DMS 273 (cell line): Measurements from ENCODE around the gene COPG1.
"Not testable (repeated sequence)": the region's sequence is repeated elsewhere in the genome, so short reads cannot be mapped to it uniquely, and the experiment has no call there.

Experiments used
- DNase-seq: peaks from one replicate; lab custom pipeline; 2025; ENCODE audit not compliant: unreplicated experiment; lab: John Stamatoyannopoulos, UW

COPG1 gene, protein sequence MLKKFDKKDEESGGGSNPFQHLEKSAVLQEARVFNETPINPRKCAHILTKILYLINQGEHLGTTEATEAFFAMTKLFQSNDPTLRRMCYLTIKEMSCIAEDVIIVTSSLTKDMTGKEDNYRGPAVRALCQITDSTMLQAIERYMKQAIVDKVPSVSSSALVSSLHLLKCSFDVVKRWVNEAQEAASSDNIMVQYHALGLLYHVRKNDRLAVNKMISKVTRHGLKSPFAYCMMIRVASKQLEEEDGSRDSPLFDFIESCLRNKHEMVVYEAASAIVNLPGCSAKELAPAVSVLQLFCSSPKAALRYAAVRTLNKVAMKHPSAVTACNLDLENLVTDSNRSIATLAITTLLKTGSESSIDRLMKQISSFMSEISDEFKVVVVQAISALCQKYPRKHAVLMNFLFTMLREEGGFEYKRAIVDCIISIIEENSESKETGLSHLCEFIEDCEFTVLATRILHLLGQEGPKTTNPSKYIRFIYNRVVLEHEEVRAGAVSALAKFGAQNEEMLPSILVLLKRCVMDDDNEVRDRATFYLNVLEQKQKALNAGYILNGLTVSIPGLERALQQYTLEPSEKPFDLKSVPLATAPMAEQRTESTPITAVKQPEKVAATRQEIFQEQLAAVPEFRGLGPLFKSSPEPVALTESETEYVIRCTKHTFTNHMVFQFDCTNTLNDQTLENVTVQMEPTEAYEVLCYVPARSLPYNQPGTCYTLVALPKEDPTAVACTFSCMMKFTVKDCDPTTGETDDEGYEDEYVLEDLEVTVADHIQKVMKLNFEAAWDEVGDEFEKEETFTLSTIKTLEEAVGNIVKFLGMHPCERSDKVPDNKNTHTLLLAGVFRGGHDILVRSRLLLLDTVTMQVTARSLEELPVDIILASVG

DNA sequence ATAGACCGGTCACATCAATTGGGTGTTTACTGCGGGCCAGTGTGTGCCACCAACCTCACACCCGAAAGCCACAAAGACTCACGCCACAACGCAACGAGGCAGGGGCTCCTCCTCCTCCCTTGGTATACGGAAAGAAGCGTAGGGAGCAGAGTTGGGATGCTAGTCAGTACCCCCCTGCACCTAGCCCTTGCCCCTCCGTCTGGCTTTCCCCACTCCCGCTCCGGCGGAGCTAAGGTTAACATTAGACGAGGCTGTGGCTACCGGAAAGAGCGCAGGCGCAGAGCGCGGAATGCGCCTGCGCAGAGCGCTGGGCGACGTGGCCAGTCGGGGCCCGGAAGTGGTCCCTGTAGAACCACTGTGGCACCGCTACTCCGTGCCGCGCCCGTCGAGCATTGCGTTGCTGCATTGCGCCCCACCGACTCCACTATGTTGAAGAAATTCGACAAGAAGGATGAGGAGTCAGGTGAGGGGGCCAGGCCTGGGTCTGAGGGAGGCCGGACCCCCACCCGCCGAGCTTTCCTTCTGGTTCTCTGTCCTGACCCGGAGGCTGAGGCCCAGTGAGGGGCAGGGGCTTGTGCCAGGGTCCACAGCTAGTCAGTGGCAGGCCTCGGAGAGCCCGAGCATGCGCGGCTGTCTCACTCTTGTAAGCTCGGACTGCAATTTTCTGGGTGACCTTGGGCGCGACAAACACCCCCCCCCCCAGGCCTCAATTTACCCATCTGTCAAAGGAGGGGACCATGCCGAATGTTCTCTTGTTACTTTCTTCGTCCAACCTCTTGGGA, at the start of gene COPG1:
Gene COPG1 (plus strand): TSS at position 323 of the 782 bp plus-strand sequence. CDS start 104 bp downstream, at position 427.
- peak; percentile 98 for DNase-seq

DNA sequence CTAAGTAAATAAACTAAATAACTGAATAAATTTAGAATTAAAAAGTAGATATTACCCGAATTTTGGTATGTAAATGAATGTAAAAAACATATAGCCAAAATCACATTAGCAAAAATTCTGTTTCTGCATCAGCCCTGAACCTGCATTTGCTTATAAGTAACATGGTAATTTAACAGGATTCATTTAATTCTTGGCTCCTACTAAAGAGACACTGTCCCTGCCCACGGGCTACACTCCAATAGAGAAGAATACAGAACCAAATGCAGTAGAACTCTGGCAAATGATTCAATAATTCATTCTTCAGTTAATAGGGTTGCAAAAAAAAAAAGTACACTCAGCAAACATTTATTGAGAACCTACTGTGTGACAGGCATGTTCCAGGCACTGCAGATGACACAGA, 44.9 kb upstream of the COPG1 start:
- no peak for DNase-seq

DNA sequence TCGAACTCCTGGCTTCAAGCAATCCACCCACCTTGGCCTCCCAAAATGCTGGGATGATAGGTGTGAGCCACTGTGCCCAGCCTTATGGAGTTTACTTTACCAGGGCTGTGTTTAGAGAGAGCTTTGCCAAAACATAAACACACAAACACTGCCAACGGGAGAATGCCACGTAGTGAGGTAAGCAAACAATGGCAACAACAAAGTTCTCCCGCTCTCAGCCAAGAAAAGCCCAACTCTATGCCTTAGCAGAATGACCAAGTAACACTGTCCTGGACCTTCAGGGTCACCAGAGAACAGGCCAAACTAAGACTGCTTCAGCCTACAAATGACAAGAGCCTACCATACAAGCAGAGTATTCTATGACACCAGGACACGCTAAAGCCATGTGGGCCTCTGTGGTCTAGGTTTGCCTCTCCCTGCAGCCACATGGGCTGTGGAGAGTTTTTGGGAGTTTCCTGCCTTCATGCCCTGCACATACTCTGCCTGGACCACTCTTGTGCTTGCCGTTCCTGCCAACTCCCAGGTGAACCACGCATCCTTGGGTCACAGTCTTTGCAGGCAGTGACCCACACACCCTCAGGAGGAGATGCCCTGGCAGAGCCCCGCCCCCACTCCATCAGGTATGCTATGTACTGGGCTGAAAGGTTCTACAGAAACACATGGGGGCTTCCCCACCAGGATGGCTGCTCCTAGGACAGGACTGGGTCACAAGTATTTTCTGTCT, 44.1 kb upstream of the COPG1 start:
- DNase-seq: no peak

DNA sequence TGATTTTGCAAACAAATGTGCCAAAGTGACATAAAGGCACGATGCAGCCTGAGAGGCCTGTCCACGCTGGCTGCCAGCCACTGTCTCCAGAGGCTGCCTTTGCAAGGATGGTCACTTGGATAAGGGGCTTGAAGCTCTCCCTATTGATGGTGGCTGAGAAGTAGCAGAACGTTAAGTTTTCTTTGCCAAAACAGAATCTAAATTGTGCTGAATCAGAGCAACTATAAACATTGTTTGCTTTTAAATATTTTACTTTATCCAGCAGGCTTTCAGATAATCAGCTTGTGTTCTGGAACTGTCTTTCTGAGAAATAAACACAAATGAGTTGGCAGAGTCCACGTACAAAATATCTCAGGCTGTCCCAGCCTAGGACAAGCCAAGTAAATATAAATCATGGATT, 41.9 kb upstream of the COPG1 start:
- no peak for DNase-seq

DNA sequence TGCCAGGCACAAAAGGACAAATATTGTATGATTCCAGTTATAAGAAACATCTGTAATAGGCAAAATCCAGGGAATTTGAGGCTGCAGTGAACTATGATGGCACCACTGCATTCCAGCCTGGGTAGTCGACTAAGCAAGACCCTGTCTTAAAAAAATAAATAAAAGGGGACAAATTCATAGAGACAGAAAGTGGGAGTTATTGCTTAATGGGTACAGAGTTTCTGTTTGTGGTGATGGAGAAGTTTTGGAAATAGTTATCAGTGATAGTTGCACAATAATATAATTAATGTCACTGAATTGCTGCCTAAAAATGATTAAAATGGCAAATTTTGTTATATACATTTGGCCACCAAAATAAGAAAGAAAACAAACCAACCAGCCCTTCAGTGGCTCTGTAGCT, 38.1 kb upstream of the COPG1 start:
- no peak for DNase-seq

DNA sequence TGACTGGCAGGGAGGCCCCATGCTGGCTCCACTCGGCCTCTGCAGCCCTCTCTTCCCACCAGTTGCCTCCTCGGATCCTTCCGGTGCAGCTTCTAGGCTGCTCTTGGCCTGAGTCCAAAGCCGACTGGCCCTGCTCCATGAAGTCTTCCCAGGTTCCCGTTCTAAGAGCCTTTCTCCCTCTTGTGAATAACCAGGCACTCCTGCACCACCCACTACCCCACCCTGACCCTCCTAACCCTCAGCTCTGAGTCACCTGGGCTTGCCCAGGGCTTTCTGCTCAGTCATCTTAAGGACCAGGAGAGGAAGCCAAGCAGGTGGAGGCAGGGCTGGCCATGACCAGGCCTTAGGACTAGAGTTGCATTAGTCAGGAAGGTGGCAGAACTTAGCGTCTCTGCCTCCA, 37.6 kb upstream of the COPG1 start:
- peak; percentile 92 for DNase-seq

DNA sequence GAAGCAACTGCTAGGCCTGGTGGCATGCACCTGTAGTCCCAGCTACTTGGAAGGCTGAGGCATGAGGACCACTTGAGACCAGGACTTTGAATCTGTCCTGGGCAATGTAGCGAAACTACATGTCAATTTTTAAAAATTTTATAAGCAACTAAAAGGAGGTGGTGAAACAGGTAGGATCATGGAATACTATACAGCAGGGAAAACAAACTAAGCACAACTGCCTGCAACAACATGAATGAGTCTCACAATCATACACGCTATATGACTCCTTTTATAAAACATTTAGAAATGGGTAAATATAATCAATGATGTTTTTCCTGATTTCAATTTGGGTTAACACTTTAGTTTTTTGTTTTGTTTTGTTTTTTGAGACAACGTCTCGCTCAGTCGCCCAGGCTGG, 36.2 kb upstream of the COPG1 start:
- DNase-seq: no peak

DNA sequence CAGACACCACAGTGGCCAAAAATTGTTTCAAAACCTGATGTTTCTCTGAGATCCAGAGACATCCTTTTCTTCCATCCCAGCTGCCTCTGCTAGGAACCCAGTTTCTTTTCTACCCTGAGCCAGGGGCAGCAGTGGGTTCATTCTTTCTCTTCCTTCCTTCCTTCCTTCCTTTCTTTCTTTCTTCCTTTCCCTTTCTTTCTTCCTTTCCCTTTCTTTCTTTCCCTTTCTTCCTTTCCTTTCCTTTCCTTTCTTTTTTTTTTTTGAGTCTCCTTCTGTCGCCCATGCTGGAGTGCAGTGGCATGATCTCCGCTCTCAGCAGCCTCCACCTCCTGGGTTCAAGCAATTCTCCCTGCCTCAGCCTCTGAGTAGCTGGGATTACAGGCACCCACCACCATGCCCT, 30.7 kb upstream of the COPG1 start:
- DNase-seq: no peak

DNA sequence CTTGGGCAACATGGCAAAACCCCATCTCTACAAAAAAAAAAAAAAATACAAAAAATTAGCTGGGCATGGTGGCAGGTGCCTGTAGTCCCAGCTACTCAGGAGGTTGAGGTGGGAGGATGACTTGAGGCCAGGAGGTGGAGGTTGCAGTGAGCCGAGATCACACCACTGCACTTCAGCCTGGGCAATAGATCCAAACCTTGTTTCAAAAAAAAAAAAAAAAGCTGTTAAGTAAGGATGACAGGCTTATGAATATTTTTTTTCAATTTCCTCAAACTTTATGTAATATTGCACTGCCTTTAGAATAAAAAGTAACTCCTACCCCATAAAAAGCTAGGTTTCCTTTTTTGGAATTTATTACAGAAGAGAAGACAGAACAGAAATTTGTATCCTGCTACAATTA, 25.0 kb upstream of the COPG1 start:
- not testable (repeated sequence) for DNase-seq

DNA sequence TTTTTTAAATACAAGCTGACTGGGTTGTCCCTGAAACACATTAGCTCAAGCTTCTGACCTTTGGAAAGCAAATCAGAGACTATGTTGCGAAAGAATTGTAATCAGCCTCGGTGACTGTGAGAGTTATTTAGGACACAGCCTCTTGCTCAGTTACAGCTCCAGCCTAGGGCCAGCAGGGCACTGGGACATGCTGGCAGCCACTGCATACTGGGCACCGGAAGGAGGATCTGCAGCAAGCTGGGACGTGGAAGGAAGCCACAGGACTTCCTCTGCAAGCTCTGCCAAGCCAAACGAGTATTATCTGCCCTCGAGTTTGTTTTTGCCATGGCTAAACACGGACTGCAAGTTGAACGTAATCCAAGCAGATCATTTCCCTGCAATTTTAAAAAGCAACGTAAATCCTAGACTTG, 24.4 kb upstream of the COPG1 start:
- DNase-seq: peak; percentile 74

DNA sequence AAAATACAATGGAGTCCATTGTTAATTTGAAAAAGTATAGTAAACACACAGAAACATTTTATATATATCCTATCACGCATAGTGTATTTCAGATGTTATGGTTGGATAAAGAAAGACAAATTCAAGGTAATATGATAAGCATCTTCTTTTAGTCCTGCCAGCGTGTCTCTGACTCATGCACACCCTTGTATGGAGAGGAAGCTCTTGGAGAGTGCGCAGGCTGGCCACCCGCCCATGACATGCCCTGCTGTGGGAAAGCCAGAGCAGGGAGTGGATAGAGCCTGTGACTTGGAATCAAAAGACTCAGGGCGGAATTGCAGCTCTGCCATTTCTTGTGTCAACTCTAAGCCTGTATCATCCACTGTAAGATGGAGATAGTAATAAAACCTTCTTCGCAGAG, 23.0 kb upstream of the COPG1 start:
- DNase-seq: peak; percentile 42

DNA sequence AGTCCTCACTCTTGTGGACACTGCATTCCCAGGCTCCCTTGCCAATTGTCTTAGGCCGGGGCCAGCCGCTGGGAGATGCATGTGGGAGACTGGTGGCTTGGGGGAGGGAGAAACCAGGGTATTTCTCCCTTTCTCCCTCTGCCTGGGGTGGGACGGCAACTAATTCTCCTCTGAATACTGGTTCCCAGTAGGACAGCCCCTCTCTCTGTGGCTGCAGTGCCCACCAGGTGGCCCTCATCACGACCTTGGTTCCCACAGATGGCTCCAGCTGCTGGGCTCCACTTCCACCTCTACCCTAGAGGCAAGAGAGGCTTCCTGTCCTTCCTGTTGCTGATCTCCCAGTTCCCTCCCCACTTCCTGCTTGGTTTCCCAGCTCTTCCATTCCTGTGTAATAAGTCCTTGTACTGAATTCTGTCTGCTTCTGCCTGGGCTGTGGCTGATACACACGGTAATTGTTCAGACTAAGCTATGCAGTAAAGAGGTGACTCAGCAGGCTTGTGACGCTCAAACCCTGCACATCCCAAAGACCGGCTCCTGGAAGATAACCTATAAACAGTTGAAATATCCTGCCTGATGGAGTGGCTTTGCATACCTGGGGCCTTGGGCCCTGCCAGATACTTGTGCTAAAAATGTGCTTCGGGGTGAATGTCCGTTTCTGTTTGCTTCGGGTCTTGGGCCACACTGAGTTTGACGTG, 20.4 kb upstream of the COPG1 start:
- DNase-seq: peak; percentile 53

DNA sequence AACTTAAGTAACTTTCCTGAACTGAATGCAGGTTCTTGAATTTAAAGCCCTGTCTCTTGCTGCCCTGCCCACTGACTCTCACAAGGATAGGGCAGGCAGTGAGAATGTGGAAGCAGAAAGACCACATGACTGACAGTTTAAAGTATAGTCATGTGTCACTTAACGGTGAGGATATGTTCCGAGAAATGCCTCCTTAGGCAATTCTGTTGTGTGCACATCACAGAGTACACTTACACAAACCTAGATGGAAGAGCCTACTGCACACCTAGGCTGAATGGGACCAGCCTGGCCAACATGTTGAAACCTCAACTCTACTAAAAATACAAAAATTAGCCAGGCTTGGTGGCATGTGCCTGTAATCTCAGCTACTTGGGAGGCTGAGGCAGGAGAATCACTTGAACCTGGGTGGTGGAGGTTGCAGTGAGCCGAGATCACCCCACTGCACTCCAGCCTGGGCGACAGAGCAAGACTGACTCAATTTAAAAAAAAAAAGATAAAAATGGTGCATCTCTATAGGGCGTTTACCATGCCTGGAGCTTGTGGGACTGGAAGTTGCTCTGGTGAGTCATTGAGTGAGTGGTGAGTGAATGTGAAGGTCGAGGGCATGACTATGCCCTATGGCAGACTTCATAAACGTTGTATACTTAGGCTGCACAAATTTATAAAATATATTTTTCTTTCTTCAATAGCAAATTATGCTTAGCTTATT, 18.9 kb upstream of the COPG1 start:
- no peak for DNase-seq

DNA sequence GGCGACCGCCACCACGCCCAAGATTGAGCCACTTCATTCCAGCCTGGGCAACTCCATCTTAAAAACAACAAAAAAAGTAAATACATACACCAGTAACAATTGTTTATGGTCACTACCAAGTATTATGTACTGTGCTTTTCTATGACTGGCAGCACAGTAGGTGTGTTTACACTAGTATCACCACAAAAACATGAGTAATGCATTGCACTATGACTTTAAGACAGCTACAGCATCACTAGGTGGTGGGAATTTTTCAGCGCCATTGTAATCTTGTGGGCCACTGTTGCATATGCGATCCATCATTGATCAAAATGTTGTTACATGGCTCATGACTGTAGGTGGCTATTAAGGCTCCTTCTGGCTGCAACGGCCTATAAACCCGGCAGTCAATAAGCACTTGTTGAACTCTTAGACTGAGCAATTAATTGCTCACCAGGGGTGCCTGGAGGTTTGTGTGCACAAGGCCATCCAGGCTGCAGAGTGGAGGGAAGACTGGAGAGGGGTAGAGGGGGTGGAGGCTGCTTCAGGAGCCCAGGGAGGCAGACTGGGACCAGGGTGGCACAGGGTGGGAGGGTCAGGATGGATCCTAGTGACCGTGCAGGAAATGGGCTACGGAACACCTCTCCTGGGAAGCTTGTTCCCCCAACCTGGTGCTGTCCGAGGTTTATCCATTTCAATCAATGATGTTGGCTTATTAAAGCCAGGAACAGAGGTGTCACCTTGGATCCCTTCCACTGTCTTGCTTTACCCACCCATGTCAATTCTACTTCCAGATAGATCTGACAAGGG, 17.9 kb upstream of the COPG1 start:
- DNase-seq: no peak

DNA sequence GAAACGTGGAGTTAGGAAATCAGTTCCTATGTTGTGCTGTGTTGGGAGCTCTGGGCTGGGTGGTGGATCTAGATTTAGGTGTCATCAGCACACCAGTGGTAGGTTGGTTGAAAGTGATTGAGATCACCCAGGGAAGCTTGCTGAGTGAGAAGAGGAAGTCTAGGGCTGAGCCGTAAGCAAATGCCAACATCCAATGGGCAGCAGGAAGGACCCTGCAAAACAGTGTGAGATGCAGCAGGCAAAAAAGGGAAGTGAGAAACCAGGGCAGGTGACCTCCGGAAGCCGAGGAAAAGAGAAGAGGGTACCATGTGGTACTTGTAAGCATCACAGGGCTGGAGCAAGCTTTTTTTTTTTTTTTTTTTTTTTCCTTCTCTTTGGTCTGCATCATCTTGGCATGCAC, 15.9 kb upstream of the COPG1 start:
- no peak for DNase-seq

DNA sequence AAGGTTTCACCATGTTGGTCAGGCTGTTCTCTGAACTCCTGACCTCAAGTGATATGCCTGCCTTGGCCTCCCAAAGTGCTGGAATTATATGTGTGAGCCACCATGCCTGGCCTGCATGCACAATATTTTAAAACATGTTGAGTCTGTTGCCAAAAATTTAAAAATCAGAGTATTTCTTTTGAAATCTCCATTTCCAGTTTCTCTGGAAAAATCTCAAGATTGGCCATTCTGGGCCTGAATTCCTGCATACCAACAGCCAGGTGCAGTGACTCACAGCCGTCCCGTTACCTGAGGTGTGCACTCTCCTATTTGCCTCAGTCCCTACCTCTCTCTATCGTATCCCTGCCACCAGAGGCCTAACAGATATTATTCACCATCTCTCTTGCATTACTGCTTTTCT, 15.0 kb upstream of the COPG1 start:
- DNase-seq: no peak

DNA sequence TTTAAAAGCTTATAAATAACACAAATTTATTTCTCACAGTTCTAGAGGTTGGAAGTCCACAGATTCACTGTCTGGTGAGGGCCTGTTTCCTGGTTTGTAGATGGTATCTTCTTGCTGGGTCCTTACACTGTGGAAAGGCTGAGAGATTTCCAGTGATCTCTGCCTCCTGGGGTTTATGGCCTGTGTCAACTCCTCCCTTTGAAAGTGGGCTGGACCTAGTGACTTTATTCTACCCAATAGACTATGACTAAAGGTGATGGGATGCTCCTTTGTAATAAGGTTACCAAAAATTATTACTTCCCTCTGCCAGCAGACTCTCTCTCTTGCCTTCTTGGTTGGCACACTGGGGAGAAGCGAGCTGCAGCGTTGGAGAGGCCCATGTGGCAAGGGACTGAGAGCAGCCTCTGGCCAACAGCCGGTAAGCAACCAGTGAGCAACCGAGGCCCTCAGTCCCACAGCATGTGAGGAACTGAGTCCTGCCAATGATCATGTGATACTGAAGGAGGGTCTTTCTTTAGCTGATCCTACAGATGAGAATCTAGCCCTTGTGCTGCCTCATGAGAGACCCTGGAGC, 14.0 kb upstream of the COPG1 start:
- no peak for DNase-seq

DNA sequence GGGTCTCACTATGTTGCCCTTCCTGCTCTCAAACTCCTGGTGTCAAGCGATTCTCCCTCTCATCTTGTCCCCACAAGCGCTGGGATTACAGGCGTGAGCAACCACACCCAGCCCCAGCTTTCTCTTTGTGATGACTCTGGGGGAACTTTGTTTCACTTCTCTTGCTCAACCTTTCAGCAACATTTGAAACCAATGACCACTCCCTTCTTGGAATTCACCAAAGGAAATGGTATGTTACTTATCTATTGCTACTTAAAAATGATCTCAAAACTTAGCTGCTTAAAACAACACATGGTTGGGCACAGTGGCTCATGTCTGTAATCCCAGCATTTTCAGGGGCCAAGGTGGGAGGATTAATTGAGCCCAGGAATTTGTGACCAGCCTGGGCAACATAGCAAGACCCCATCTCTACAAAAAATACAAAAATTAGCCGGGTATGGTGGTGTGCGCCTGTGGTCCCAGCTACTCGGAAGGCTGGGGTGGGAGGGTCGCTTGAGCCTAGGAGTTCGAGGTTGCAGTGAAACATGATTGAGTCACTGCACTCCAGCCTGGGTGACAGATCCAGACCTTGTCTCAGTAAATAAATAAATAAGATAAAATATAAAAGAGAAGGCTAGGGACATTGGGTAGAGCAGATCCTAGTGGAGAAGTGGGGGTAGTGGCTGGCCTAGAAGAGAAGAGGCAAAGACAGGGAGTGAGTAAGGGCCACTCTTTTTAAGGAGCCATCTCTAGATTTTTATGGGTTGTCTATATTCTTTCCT, 10.3 kb upstream of the COPG1 start:
- no peak for DNase-seq
